Right renal cortex interstitium (tissue), 3 donors: ENCODE results near the gene PIGU. TPM values are rescaled to one million over a fixed set of nuclear protein-coding genes. Genes with fewer than 3 reads are reported as not detected.
"Not testable (repeated sequence)": the region's sequence is repeated elsewhere in the genome, so short reads cannot be mapped to it uniquely, and the experiment has no call there.

Experiments used
- DNase-seq, 3 donors: peaks; one replicate each; pipeline ENCODE4 v3.0.0-alpha.2; 2013; ENCODE audit warnings: low read depth in 3 of 3, low spot score in 2 of 3
- polyA plus RNA-seq, 3 donors: library from polyadenylated mRNA; unstranded; fragments of 120-200 nt; gene quantifications; one replicate each; pipeline ENCODE4 v1.2.1, GENCODE V29; 2013; ENCODE audit not compliant: insufficient read length in 3 of 3

Gene PIGU
- polyA plus RNA-seq, 3 donors, result 46.7 to 51.0 (median 49.6) TPM

DNA sequence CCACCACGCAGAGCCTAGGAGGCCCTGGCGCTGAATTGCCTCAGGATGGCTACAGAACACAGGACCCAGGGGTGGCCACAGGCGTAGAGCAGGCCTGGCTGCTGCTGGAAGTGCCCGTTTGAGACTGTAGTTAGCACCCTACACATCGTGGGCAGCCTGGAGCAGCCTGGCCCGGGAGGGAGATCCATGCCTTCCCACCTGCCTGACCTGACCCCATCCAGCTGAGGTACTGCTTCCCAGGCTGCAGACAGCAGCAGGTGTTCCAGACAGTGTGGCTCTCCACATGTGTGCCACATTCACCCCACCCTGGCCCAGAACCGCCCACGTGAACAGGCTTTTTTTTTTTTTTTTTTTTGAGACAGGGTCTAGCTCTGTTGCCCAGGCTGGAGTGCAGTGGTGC lies 139.2 kb downstream of the PIGU start:
- DNase-seq, result no peak

DNA sequence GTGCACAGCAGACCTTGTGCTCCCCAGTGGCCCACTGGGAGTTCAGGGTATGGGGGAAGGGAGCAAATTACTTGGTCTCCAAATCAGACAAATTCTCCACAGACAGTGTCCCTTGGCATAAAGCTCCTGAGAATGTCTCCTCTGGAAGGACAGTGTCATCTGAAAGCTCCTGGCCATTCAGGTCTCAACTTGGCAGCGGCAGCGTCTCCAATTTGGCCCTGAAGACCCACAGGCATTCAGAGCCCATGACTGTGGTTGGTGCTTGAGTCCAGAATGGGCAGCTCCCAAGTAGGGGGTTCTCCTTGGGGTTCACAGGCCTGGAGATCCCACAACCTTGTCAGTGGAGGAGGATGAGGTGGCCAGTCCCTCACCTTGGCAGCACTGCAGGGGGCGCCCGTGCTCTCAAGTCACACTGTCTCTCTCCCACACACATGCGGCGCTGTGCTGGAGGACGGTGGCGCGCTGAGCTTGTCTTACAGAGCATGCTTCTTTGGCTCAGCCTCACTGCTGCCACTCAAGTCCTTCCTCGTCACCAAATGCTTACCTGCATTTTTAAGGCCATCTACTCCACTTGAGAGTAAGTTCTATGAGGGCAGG lies 140.0 kb downstream of the PIGU start:
- no peak for DNase-seq

DNA sequence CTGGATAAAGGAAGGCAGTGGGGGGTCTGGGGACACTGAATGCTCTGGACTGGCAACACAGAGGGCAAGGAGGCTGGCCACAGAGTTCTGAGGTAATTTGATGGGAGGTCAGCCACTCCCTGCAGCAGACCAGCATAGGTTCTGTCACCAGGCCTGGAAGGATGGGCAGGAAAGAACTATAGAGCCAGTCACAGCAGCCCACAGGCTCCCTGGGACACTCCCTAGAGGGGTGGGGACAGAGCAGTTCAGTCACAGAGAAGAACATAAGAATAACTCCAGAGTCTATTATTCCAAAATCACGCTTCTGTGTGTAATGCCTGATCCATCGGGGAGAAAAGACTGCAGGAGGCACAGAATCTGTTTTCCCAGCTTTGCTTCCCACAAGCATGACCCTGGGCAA lies 141.0 kb downstream of the PIGU start:
- DNase-seq, result no peak

DNA sequence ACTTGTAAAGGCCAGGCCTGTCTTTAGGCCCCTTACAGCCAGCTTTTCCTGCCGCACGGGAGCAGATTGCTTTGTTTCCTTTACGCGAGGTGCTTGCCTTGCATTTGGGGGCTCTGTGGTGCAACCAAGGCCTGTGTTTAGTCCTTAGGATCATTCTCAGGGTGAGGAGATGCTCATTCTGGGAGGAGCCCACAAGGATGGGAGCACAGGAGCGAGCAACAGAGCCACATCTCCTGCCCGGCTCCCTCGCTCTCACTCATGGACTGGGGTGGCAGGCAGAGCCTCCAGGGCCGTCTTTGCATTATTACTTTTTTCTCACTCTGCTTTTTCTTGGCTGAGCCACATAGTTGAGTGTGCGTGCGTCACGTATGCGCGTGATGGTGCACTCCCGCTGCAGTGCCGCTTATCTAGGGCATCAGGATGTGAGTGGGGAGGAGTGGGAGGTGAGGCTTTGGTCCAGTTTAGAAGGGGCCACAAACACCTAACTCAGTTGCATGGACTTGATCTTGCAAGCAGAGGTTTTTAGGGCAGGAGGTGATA lies 141.5 kb downstream of the PIGU start:
- no peak for DNase-seq

DNA sequence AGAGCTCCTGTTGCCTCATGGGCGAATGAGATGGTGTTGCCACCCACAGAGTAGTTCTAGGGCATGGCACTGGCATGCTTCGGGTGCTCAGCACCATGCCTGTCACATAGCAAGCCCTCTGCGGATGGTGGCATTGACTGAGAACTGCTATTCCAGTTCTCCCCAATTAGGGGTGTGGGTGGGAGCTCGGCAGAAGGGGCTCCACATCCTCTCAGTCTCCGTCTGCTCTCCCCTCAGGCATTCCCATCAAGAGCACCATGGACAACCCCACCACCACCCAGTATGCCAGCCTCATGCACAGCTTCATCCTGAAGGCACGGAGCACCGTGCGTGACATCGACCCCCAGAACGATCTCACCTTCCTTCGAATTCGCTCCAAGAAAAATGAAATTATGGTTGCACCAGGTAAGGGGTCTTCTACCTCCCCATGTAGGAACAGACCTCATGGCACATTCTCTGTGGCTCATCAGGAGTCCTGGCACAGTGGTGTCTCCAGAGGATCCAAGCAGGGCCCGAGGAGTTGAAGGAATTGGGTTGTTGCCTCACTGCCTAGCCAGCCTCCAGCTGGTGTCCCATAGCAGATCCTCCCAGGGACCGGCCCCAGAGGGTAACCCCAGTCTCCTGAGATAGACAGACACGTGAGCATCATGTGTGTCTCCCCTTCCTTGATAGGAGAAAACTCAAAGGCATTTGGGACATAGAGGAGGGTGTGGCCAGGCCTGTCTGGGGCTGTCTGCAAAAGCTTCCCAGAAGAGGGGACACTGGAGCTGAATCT lies 142.3 kb downstream of the PIGU start:
- no peak for DNase-seq

DNA sequence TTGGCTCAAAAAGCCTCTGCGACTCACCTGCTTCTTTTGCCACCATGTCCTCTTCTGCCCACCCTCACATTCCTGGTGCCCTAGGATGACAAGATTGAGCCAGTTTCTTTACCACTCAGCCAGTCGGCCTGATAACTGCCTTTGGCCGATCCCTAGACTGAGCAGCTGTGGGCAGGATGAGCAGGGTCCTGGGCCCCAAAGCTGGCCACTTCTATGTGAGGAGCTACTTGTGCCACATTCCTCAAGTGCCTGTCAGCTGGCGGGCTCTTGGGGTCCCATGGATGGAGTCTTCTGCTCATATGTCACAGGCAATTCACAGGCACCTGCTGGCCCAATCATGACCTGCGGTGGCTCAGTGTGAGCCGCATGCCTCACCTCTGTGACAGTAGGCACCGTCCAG lies 144.1 kb downstream of the PIGU start:
- DNase-seq, result no peak

DNA sequence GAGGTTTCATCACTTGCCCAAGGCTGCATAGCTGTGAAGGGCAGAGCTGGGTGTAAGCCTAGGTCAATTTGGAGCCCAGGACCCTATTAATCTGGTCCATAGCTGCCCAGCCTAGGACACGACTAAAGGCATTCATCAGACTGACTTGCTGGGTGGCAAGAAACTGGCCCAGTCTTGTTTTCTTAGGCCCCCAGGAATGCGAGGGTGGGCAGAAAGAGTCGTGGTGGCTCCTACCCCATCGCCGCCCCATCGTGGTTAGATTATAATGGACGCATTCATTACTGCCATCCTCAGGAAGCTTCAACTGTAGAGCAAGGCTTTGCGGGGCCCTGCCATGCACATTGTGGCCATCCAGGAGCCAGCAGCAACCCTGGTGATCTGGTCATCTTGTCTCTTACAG lies 144.6 kb downstream of the PIGU start:
- no peak for DNase-seq

DNA sequence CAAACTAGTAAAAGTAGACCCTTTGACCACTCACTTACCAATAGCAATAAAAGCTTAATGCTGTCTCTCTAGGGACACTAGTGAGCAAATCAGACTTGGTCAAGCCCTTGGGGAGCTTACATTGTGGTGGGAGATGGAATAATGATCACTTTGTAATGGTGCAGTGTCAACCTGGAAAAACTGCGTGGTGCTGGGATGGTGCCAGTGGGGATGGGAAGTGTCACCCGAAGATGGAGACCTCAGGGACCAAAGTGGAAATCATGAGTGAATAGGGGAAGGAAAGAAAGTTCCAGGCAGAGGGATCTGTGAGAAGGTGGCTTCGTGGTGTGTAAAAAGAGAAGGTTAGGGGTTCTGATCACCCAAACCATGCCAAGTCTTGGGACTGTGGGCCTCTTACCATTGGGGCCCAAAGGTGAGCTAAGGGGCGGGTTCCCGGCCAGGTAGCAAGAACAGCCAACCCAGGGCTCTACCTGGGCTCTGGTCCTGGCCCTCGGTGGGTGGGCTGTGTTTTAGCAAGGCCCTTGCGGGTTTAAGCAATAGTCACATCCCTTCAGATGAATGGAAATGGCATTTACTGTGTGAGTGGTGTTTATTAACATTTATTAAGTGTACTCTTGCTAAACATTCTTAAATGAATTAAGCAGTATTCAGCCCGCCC lies 145.2 kb downstream of the PIGU start:
- DNase-seq, result no peak

DNA sequence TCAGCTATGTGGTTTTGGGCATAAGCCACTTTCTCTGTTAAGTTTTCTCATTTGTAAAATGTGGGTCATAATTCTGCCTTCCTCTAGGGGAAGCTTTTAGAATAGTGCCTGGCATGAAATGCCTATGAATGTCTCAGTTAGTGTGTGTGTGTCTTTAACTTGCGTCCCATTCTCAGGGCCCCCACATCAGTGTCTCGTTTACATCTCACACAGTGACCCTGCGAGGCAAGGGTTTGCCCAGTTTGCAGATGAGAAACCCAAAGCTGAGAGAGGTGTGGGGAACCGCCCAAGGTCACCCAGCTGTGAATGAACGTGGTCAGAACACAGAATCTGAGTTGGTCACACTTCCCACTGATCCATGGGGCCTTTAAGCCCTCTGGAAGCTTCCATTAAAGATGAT lies 146.6 kb downstream of the PIGU start:
- DNase-seq, result no peak

DNA sequence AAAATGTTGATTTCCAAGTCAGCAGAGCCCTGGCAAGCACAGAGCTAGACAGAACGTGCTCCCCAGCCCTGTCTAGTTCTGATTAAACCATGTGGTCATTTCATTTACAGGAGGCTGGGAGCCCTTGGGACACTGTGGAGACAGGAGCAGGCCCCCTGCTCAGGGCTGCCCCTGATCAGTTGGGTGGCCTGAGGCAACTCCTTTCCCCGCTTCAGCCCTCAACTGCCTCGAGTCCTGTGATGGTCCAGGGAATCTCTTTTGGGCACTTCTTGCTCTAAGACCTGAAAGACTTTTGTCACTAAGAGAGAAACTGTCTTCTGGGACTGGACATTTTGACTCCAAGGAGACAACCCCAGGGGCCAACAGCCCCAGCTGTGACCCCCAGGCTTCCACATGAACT lies 147.2 kb downstream of the PIGU start:
- no peak for DNase-seq

DNA sequence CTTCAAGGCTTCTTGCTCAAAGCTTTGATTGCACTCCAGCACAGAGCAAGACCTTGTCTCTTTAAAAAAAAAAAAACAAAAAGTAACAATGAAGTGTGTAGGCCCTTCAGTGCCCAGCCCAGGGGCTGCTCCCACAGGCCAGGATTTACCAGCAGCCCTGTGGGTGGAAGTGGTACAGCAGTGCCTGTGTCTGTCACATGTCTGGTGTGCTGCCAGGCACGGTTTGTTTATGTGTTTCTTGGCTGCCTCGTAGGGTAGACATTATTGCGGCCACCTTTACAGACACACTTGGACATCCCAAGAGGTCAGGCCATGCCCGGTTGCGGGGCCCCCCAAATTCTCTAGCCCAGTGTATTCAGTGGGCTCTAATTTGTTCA lies 148.0 kb downstream of the PIGU start:
- DNase-seq, result no peak

DNA sequence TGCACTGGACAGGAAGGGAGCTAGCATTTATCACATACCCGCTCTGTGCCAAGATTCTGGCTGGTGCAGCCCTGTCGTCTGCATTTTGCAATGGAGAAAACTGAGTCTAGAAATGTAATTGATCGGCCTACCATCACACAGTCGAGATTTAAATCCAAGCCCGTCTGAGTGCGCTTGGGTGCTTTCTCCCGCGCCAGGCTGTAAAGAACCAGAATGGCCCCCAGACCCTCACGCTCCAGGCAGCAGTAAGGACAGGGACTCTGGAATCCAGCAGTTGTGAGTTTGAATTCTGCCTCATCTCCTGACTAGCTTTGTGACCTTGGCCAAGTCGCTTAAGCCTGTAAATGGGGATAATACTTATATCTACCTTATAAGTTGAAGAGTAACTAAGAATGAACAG lies 149.9 kb downstream of the PIGU start:
- DNase-seq, result no peak

DNA sequence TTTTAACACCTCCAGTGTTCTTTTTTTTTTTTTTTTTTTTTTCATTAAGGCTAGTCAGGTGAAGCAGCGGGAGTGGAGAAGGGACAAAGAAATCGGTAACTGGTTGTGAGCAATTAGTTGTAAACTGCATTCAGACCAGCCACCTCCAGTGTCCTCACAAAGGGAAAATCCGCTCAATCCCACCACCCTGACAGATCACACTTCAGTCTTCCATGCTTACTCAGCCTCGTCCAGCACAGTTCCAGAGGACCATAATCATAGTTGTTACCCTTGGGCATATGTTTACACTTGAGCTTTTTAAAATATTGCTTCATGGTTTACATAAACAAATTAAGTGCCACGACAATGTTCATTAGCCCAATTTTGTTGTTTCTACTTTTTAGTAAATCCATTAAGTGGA lies 150.4 kb downstream of the PIGU start:
- DNase-seq, result no peak

DNA sequence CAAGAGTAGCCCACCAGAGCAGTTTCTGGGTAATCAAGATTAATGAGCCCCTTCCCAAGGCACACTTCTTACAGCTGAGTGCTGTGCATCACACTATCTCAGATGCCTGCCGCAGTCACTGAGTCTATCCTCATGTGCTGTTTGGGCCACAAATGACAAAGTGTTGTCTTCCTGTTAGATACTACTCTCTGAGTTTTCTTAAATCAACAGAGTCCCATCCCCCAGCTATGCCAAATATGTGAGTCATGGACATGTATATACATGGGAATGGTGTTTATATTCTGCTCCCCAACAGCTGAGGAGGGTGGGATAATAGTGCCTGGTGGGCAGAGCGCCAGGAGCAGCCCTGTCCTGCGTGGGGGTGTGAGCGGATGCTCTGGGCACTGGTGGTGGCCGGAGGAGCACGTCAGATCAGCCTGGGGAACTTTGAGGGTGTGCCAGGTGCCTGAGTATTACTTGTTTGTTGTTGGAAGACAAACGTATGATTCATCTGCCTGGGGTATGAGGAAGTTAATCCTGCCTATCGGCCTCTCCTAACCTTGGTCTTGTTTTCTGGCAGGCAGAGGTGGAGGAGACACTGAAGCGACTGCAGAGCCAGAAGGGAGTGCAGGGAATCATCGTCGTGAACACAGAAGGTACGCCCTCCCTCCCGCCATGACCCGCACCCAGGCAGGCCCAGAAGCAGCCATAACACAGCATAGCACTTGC lies 151.0 kb downstream of the PIGU start:
- no peak for DNase-seq

DNA sequence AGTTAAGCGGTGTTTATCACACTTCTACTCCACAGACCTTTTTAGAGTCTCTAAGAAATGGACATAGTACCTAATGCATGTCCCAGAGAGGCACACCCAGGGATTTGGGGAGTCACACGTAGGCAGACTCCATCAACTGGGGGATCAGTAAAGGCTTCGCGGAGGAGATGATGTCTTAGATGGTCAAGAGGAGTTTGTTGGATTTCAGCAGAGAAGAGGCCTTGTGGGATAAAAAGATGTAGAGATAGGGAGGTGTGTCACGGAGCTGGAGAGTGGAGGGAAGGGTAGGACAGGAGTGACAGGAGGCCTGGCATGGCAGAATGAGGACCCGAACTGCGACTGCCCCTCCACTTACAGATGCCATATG lies 151.6 kb downstream of the PIGU start:
- DNase-seq, result no peak

DNA sequence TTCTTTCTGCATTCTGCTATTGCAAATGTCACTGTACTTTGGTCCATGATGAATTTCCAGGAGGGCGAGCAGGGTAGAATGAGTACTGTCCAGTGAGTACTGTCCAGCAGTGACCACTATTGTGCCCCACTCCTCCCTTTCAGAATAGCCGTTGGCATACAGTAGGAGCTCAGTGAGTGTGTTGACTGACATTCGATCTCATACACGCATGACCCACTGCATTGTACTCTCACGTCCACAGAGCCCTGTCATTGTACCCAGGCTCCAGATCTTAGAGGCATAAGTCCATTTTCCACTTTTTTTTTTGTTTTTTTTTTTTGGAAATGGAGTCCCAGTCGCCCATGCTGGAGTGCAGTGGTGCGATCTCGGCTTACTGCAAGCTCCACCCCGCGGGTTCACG lies 152.5 kb downstream of the PIGU start:
- DNase-seq, result no peak

DNA sequence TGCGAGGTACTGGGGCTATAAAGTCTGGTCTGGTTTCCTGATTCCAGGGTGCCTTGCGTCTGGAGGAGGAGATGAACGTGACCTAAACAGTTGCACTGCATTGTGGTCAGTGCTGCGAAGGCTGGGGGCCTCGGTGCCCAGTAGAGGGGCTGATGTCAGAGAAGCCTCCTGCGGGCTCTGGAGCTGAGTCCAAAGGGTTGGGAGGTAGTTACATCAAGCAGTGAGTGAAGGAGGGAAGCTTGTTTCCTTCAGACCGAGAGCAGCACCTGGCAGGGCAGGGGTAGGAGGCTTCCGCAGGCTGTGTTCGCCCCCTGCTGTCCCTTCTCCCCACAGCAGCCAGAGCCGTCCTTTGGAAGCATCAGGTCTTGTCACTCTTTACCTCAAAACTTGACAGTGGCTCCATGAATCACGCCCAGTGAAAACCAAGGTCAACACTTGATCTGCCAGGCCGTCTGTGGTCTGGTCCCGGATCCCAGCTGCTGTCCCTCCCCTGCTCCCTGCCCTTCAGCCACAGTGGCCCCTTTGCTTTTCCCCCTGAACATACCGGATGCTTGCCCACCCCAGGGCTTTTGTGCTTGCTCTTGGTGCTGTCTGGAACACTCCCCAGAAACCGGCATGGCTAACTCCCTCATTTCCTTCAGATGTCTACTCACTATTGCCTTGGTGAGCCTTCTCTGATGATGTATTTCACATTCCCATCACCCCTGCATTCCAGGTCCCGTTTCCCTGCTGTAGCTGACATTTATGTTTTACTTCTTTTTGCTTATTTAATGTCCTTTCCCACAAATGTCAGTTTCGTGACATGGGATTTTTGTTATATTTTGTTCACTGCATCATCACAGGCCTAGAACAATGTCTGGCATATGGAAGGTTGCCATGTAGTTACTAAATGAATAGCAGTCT lies 153.7 kb downstream of the PIGU start:
- no peak for DNase-seq

DNA sequence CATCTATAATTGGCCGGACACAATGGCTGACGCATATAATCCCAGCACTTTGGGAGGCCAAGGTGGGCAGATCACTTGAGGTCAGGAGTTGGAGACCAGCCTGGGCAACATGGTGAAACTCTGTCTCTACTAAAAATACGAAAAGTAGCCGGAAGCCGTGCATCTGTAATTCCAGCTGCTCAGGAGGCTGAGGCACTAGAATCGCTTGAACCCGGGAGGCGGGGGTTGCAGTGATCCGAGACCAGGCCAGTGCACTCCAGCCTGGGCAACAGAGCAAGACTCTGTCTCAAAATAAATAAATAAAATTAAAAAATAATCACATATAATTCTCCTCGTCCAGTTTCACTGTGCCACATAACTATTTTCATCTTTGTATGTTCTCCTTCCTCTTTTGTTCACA lies 157.1 kb downstream of the PIGU start:
- DNase-seq, result not testable (repeated sequence)

DNA sequence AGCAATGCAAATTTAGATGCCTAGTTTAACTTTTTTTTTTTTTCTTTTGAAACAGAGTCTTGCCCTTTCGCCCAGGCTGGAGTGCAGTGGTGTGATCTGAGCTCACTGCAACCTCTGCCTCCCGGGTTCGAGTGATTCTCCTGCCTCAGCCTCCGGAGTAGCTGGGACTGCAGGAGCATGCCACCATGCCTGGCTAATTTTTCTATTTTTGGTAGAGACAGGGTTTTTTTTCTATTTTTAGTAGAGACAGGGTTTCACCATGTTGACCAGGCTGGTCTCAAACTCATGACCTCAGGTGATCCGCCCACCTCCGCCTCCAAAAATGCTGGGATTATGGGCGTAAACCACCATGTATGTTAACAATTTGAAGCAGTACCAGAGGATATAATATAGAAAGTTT lies 158.0 kb downstream of the PIGU start:
- DNase-seq, result not testable (repeated sequence)

DNA sequence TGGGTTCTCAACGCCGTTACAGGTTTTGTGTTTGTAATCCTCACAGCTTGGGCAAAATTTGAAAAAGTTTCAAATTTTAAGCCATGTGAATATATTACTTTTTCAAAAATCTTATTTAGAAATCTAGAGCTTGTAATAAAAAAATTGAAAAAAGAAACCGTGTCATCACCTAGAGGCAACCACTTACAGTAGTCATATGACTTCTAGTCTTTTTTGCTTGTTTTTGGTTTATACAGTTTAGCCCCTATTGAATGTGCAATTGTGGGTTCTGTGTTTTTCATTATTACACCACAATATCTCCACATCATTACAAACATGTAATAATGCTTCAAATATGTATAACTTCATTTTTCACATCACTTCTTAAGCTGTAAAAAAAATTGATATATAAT lies 159.8 kb downstream of the PIGU start:
- DNase-seq, result no peak
